Body of pancreas (tissue), 4 donors: ENCODE measurements around the gene PRAF2. TPM values are rescaled to one million over a fixed set of nuclear protein-coding genes. Genes with fewer than 3 reads are reported as not detected.

ENCODE experiments used
- ATAC-seq: fragments of 150-250 bp; one replicate; pipeline ENCODE4 v1.9.1; 2016
- DNase-seq, 4 donors: peaks; one replicate each; pipeline ENCODE4 v3.0.0-alpha.2; 2019
- H3K27ac ChIP-seq, 4 donors: fragments of 200-600 bp; sonication (generic); 1 replicate in 3 of 4; 2 replicates in 1 of 4; pipeline versions ENCODE4 v1.5.1 to v1.6.1; 2016 to 2019; ENCODE audit warnings: mild to moderate bottlenecking in 1 of 4, mixed read lengths in 1 of 4, moderate library complexity in 1 of 4
- H3K27me3 ChIP-seq, 2 donors: fragments of 200-600 bp; sonication (generic); one replicate each; pipeline ENCODE4 v1.6.0; 2016; ENCODE audit warnings: mild to moderate bottlenecking in 1 of 2
- H3K36me3 ChIP-seq, 2 donors: fragments of 200-600 bp; sonication (generic); replicated peaks in 1 of 2; 2 replicates each; pipeline ENCODE4 v1.5.1; 2016; ENCODE audit warnings: low read depth in 2 of 2; ENCODE audit not compliant: insufficient read depth in 1 of 2
- H3K4me1 ChIP-seq: fragments of 200-600 bp; sonication (generic); one replicate; pipeline ENCODE4 v1.6.0; 2016
- H3K4me3 ChIP-seq, 2 donors: fragments of 200-600 bp; sonication (generic); 1 replicate in 1 of 2; 2 replicates in 1 of 2; pipeline ENCODE4 v1.5.1; 2016 to 2019
- H3K9me3 ChIP-seq, 3 donors: fragments of 200-600 bp; sonication (generic); 1 replicate in 2 of 3; 2 replicates in 1 of 3; pipeline ENCODE4 v1.5.1; 2016
- POLR2A ChIP-seq, 3 donors: fragments of 450-650 bp; IDR thresholded peaks; one replicate each; pipeline ENCODE4 v1.6.1; 2016; ENCODE audit warnings: antibody characterized with exemption in 3 of 3, mild to moderate bottlenecking in 2 of 3
- WGBS, 2 donors: methylation state at CpG; one replicate each; pipeline ENCODE4 v1.1.5; 2017; 5-methylcytosine and 5-hydroxymethylcytosine counted together
- intact Hi-C: fragments of 100-400 bp; cut with DNase I; formaldehyde crosslinking; loops from one replicate; pipeline ENCODE4 v1.15.1; 2023
- total RNA-seq, 2 donors: library from RNA; depleted of rRNA; stranded (reverse); fragments of >200 nt; gene quantifications; one replicate each; pipeline ENCODE4 v1.1.0, GENCODE V29; 2016
- TF ChIP-seq, protein P1 (sequence below), 7 experiments: fragments of 450-650 bp in 4 of 7; fragments of 200-600 bp in 3 of 7; sonication (generic) in 3 of 7; IDR thresholded peaks; one replicate each; pipeline ENCODE4 v1.5.1; 2016 to 2019; ENCODE audit warnings: antibody characterized with exemption in 7 of 7

The PRAF2 gene
- total RNA-seq, 2 donors from 2014 or later: 5.4 to 10.9 TPM

DNA sequence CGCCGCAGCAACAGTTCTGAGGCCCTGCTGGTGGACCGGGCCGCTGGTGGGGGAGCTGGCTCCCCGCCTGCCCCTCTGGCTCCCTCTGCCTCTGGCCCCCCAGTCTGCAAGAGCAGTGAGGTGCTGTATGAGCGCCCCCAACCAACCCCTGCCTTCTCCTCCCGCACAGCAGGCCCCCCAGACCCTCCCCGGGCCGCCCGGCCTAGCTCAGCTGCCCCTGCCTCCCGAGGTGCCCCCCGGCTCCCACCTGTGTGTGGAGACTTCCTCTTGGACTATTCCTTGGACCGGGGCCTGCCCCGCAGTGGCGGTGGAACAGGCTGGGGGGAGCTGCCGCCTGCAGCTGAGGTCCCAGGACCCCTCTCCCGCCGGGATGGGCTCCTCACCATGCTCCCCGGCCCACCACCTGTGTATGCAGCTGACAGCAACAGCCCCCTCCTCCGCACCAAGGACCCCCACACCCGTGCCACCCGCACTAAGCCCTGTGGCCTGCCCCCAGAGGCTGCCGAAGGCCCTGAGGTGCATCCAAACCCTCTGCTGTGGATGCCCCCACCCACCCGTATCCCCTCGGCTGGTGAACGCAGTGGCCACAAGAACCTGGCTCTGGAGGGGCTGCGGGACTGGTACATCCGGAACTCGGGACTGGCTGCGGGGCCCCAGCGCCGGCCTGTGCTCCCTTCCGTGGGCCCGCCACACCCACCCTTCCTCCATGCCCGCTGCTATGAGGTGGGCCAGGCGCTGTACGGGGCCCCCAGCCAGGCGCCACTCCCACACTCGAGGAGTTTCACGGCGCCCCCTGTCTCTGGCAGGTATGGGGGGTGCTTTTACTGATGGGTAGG is 6.3 kb downstream of the PRAF2 start:
- H3K4me1 ChIP-seq: peaks cover 1% of the 10 kb centered on the region
- DNase-seq: no peak
- no peaks in the 10 kb centered on the region for H3K36me3 ChIP-seq
- no peak for ATAC-seq
- H3K27me3 ChIP-seq: no peaks in the 10 kb centered on the region
- no peak overlapping the region for H3K4me3 ChIP-seq
- TF ChIP-seq, protein P1, sequence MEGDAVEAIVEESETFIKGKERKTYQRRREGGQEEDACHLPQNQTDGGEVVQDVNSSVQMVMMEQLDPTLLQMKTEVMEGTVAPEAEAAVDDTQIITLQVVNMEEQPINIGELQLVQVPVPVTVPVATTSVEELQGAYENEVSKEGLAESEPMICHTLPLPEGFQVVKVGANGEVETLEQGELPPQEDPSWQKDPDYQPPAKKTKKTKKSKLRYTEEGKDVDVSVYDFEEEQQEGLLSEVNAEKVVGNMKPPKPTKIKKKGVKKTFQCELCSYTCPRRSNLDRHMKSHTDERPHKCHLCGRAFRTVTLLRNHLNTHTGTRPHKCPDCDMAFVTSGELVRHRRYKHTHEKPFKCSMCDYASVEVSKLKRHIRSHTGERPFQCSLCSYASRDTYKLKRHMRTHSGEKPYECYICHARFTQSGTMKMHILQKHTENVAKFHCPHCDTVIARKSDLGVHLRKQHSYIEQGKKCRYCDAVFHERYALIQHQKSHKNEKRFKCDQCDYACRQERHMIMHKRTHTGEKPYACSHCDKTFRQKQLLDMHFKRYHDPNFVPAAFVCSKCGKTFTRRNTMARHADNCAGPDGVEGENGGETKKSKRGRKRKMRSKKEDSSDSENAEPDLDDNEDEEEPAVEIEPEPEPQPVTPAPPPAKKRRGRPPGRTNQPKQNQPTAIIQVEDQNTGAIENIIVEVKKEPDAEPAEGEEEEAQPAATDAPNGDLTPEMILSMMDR (IDR thresholded peaks at IDR 0.05): no peak
- no peak for TF ChIP-seq POLR2A (IDR thresholded peaks at IDR 0.05)
- 87 to 94% methylated on average over 3 to 7 of the region's 41 CpGs for WGBS, 2 donors
- intact Hi-C loops: no loop called here
- no peak overlapping the region for H3K27ac ChIP-seq
- no peaks in the 10 kb centered on the region for H3K9me3 ChIP-seq

DNA sequence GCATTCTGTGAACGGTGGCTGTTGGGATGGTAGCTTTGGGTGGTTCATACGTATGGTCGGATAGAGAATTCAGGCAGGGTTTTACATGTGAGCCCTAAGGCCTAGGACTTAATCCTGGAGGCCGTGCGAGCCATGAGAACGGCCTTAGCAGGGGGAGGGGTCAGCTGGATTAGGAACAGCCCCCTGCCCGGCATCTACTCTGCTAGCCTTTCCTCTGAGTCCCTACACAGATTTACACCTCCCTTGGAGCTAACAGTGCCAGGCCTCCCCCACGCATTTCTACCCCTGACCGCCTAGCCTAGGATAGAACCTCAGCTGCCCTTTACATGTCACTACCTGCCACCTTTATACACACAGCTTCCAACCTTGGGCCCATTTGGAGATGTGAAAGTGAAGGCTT is 7.1 kb downstream of the PRAF2 start:
- Histone ChIP-seq H3K4me1 (no peaks in the 10 kb centered on the region), H3K36me3 (no peaks in the 10 kb centered on the region), H3K9me3 (no peaks in the 10 kb centered on the region), H3K27me3 (no peaks in the 10 kb centered on the region), H3K27ac (no peak overlapping the region), H3K4me3 (no peak overlapping the region)
- DNase-seq (no peak), ATAC-seq (no peak)
- TF ChIP-seq, protein P1 (IDR thresholded peaks at IDR 0.05): no peak
- no peak for TF ChIP-seq POLR2A (IDR thresholded peaks at IDR 0.05)
- intact Hi-C loops: no loop called here
- 79 to 81% methylated on average over 6 to 8 of the region's 9 CpGs for WGBS, 2 donors

DNA sequence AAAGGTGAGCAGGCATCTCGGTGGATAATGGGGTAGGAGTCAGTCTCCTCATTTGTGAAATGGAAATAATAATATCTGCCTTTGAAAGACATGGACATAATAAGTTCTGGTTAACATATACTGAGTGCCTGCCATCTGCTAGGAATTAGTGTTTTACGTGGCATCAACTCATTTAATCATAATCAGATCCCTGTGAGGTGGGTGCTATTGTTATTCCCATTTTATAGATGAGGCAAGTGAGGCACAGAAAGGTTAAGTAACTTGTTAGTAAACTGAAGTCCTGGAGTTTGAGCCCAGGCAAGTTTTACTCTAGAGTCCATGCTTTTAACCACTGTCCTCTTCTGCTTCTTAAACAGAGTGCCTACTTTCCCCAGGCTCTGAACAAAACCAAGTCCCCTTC is 7.5 kb downstream of the PRAF2 start:
- intact Hi-C loops: no loop called here

DNA sequence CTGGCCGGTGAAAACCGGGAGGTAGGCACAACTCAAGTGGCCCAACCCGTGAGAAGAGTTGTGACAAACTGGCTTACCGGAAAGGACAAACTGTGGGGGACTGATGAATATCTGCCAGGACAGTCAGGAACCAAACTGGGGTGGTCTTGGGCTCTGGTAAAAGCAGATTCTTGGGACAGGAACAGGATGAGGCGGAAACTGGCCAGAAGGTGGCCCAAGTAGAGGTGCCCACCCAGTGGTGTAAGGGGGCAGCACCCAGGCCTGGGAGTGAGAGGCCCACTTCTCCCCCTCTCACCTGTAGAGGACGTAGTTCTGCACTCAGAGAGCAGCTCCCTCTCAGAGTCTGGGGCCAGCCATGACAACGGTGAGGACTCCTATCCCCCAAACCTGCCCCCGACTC is 9.1 kb downstream of the PRAF2 start:
- Histone ChIP-seq H3K4me3 (no peak overlapping the region), H3K36me3 (no peaks in the 10 kb centered on the region), H3K9me3 (no peaks in the 10 kb centered on the region), H3K27ac (no peak overlapping the region), H3K4me1 (peaks cover 13% of the 10 kb centered on the region), H3K27me3 (no peaks in the 10 kb centered on the region)
- 87 to 91% methylated on average over 4 to 6 of the region's 8 CpGs for WGBS, 2 donors
- ATAC-seq: no peak
- no peak for DNase-seq
- intact Hi-C loops: no loop called here
- no peak for TF ChIP-seq POLR2A (IDR thresholded peaks at IDR 0.05)
- TF ChIP-seq, protein P1 (IDR thresholded peaks at IDR 0.05): no peak

More for the DNA sequence above, 7.5 kb downstream of the PRAF2 start:
- H3K4me1 ChIP-seq: no peaks in the 10 kb centered on the region
- TF ChIP-seq, protein P1 (IDR thresholded peaks at IDR 0.05): no peak
- no peak for TF ChIP-seq POLR2A (IDR thresholded peaks at IDR 0.05)
- H3K27me3 ChIP-seq: no peaks in the 10 kb centered on the region
- no peak for DNase-seq
- ATAC-seq: no peak
- H3K27ac ChIP-seq: no peak overlapping the region
- WGBS, 2 donors: 100% methylated on average over 2 of the region's 2 CpGs
- no peak overlapping the region for H3K4me3 ChIP-seq
- no peaks in the 10 kb centered on the region for H3K9me3 ChIP-seq
- no peaks in the 10 kb centered on the region for H3K36me3 ChIP-seq

DNA sequence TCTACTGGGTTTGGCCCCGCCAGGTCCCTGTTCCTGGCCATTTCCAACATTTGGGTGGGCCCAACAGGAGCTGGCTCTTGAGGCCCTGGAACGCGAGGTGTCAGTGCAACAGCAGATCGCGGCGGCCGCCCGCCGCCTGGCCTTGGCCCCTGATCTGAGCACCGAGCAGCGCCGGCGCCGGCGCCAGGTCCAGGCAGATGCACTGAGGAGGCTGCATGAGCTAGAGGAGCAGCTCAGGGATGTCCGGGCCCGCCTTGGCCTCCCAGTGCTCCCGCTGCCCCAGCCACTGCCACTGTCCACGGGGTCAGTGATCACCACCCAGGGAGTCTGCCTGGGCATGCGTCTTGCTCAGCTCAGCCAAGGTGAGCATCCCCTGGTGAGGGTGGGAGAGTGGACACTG is 9.5 kb downstream of the PRAF2 start:
- Histone ChIP-seq H3K9me3 (no peaks in the 10 kb centered on the region), H3K27ac (no peak overlapping the region), H3K4me3 (no peak overlapping the region), H3K4me1 (peaks cover 13% of the 10 kb centered on the region), H3K27me3 (no peaks in the 10 kb centered on the region), H3K36me3 (no peaks in the 10 kb centered on the region)
- 86% methylated on average over 11 of the region's 20 CpGs; no CpG with 5 or more reads in 1 of the 2 donors for WGBS, 2 donors
- TF ChIP-seq POLR2A (IDR thresholded peaks at IDR 0.05): no peak
- TF ChIP-seq, protein P1 (IDR thresholded peaks at IDR 0.05): no peak
- intact Hi-C loops: no loop called here
- DNase-seq (no peak), ATAC-seq (no peak)
